Lower leg skin (tissue), 4 donors: Measurements from ENCODE around the gene OTUB1. TPM values are rescaled to one million over a fixed set of nuclear protein-coding genes. Genes with fewer than 3 reads are reported as not detected.
A peak's percentile ranks its signal among the peaks of the same experiment; 100 is the strongest.
"Not testable (repeated sequence)": the region's sequence is repeated elsewhere in the genome, so short reads cannot be mapped to it uniquely, and the experiment has no call there.

Source experiments
- DNase-seq, 2 donors: peaks; one replicate each; pipeline ENCODE4 v3.0.0-alpha.2; 2019; ENCODE audit warnings: low spot score in 2 of 2
- H3K4me3 ChIP-seq: fragments of 200-600 bp; sonication (generic); 2 replicates; pipeline ENCODE4 v1.5.1; 2017; ENCODE audit warnings: mild to moderate bottlenecking, low read depth; ENCODE audit not compliant: poor library complexity, severe bottlenecking
- POLR2A ChIP-seq, 2 donors: fragments of 450-650 bp; IDR thresholded peaks; one replicate each; pipeline ENCODE4 v1.6.1; 2016 to 2017; ENCODE audit warnings: antibody characterized with exemption in 2 of 2, mild to moderate bottlenecking in 1 of 2, moderate library complexity in 1 of 2
- WGBS, 2 donors: methylation state at CpG; one replicate each; pipeline ENCODE4 v1.1.5; 2018; 5-methylcytosine and 5-hydroxymethylcytosine counted together
- intact Hi-C: fragments of 100-400 bp; cut with DNase I; formaldehyde crosslinking; loops from one replicate; pipeline ENCODE4 v1.15.0; 2023; ENCODE audit warnings: low total_unique reads
- total RNA-seq, 4 donors: library from RNA; depleted of rRNA; stranded (reverse); fragments of >200 nt; gene quantifications; one replicate each; pipeline ENCODE4 v1.1.0, GENCODE V29; 2016
- TF ChIP-seq, protein P1 (sequence below), 3 donors: fragments of 450-650 bp; IDR thresholded peaks; one replicate each; pipeline ENCODE4 v1.5.1; 2016; ENCODE audit warnings: antibody characterized with exemption in 3 of 3, mild to moderate bottlenecking in 3 of 3, moderate library complexity in 2 of 3

Gene OTUB1
- total RNA-seq, 4 donors from 2014 or later = 48.8 to 94.8 (median 81.7) TPM

DNA sequence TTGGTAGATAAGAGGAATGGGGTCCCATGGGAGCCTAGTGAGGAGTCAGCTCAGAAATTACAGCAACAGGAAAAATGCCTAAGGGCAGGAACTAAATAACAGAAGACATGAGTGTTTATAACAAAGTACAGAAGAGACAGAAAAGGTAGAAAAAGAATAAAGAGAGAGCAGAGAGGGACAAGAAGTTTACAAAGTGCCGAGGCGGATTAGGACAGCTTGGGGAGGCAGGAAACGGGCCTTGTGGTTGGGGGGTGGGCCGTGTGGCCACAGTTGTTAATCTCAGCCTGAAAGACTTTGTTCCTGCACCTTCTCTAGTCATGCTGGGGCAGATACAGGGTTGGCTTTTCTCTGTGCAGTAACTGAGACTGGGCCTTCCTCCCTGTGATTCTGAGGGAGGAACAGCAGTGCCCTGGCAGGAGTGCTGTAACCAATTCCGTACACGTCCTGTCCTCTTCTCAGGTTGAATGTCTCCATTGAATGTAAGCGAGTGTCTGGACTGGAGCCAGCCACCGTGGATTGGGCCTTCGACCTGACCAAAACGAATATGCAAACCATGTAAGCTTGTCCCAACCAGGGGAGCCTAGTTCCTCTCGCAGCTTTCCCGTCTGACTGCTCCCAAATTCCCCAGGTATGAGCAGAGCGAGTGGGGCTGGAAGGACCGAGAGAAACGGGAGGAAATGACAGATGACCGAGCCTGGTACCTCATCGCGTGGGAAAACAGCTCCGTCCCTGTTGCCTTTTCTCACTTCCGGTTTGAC, 34.3 kb upstream of the OTUB1 start:
- intact Hi-C loops = no loop called here
- TF ChIP-seq, protein P1, sequence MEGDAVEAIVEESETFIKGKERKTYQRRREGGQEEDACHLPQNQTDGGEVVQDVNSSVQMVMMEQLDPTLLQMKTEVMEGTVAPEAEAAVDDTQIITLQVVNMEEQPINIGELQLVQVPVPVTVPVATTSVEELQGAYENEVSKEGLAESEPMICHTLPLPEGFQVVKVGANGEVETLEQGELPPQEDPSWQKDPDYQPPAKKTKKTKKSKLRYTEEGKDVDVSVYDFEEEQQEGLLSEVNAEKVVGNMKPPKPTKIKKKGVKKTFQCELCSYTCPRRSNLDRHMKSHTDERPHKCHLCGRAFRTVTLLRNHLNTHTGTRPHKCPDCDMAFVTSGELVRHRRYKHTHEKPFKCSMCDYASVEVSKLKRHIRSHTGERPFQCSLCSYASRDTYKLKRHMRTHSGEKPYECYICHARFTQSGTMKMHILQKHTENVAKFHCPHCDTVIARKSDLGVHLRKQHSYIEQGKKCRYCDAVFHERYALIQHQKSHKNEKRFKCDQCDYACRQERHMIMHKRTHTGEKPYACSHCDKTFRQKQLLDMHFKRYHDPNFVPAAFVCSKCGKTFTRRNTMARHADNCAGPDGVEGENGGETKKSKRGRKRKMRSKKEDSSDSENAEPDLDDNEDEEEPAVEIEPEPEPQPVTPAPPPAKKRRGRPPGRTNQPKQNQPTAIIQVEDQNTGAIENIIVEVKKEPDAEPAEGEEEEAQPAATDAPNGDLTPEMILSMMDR (IDR thresholded peaks at IDR 0.05) = no peak
- TF ChIP-seq POLR2A (IDR thresholded peaks at IDR 0.05) = no peak
- no peak overlapping the region for H3K4me3 ChIP-seq
- DNase-seq = no peak
- WGBS, 2 donors = 44 to 63% methylated on average over 20 of the region's 20 CpGs

DNA sequence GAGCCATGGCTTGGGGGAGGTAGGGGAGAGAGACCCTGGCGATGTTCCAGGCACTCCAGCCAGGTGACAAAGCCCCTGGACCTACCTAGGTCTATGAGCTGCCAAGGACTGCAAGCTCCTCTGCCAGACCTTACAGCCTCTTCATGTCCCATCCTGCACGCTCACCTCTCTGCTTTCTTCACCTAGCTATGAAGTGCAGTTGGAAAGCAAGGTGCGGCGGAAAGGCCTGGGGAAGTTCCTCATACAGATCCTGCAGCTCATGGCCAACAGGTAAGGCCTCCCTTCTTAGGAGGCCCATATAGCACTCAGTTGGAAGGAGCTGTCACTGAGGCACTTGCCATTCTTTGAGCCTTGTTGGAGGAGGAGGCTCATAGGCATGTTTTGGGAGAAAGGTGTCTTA, 33.7 kb upstream of the OTUB1 start:
- intact Hi-C loops = no loop called here
- 60 to 73% methylated on average over 4 of the region's 4 CpGs for WGBS, 2 donors
- TF ChIP-seq, protein P1 (IDR thresholded peaks at IDR 0.05) = no peak
- no peak for TF ChIP-seq POLR2A (IDR thresholded peaks at IDR 0.05)
- H3K4me3 ChIP-seq = no peak overlapping the region
- DNase-seq = no peak

DNA sequence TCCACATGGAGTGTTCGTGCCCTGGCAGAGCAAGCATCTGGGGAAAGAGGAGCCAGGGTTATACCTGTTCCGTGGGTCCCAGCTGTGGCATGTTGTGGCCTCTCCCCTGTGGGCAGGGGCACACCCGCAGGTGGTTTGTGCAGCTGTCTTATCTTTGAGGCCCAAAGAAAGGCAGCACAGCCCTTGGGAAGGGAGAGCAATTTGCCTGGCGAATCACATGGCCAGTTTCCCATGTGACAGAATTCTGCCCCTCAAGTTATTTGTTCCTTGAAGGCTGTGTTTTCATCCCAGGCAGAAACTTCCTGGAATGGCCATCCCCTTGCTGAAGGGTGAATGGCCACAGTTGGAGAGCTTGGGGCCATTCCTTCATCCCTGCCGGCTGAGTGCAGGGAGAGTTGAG, 28.2 kb upstream of the OTUB1 start:
- DNase-seq = no peak
- WGBS, 2 donors = 44 to 73% methylated on average over 3 to 5 of the region's 5 CpGs
- intact Hi-C loops = no loop called here
- TF ChIP-seq, protein P1 (IDR thresholded peaks at IDR 0.05) = no peak
- TF ChIP-seq POLR2A (IDR thresholded peaks at IDR 0.05) = no peak
- H3K4me3 ChIP-seq = no peak overlapping the region

DNA sequence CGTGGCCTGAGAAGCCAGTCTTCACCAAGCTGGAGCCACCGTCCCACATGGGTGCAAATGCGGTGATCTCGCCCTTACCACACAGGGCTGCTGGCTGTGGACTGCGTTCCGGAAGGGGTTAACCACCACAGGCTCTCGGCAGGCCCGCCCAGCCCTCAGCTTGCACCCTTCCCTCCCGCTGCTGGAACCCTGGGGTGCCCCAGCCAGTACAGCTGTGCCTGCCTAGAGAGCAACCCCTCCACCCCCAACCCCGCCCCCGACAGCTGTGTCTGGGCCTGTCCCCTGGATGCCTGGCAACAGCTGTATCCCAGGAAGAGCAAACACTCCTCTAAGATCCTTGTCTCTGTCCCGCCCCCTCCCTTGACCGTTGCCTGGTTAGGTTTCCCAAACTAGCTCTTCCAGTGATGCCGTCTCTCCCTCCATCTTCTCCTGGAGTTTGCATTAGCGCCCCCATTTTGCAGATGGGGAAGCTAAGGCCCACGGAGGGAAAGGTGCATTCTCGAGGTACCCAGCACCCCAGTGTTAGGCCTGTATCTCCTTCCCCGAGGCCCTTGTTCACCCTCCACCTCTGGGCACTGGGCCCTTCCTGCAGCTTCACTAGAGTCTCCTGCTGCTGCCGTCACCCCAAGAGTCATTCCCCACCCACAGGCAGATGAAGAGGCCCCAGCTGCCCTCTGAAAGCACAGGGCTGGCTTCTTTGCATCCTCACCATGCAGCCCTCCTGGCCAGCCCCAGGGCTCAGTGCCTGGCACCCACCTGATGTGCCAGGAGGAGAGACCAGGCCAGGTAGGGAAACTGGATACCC, 24.4 kb upstream of the OTUB1 start:
- DNase-seq = peak in 1 of 2 donors; percentile 57
- no peak overlapping the region for H3K4me3 ChIP-seq
- 16 to 22% methylated on average over 17 to 18 of the region's 19 CpGs for WGBS, 2 donors
- TF ChIP-seq POLR2A (IDR thresholded peaks at IDR 0.05) = no peak
- intact Hi-C loops = no loop called here

DNA sequence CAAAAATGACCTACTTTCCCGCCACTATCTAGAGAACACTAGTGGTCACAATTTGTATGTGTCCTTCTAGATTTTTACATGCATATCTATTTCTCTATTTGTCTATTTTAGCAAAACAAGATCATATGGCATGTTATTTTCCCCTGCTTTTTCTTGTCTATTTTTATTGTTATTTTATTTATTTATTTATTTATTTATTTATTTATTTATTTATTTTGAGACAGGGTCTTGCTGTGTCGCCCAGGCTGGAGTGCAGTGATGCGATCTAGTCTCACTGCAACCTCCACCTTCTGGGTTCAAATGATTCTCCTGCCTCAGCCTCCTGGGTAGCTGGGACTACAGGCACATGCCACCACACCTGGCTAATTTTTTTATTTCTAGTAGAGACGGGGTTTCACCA, 22.3 kb upstream of the OTUB1 start:
- 97% methylated on average over 4 of the region's 4 CpGs for WGBS, 2 donors
- DNase-seq, H3K4me3 ChIP-seq, intact Hi-C loops: not testable (repeated sequence)

DNA sequence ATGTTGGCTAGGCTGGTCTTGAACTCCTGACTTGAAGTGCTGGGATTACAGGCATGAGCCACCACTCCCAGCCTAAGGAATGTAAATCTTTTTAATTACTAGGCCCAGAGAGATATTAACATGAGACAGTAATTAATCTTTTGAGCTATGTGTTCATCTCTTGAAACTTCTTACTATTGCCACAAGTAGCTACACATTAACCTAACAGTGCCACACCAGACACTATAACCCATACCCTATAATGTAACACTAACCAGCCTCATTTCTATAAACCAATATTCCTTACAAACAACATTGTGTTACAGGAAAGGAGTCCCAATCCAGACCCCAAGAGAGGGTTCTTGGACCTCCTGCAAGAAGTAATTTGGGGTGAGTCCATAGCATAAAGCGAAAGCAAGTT, 19.8 kb upstream of the OTUB1 start:
- 90 to 100% methylated on average over 1 of the region's 1 CpG for WGBS, 2 donors
- no peak for DNase-seq
- intact Hi-C loops = no loop called here

DNA sequence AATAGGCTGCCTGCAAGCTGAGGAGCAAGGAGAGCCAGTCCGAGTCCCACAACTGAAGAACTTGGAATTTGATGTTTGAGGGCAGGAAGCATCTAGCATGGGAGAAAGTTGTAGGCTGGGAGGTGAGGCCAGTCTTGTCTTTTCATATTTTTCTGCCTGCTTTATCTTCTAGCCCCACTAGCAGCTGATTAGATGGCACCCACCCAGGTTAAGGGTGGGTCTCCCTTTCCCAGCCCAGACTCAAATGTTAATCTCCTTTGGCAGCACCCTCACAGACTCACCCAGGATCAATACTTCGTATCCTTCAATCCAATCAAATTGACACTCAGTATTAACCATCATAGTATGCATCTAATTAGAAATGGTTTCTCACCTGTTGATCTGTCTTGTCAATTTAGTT, 16.8 kb upstream of the OTUB1 start:
- intact Hi-C loops = no loop called here
- DNase-seq = no peak
- no peak for TF ChIP-seq POLR2A (IDR thresholded peaks at IDR 0.05)
- TF ChIP-seq, protein P1 (IDR thresholded peaks at IDR 0.05) = no peak
- WGBS, 2 donors = 88 to 93% methylated on average over 2 of the region's 2 CpGs
- no peak overlapping the region for H3K4me3 ChIP-seq

More for the DNA sequence above, 19.8 kb upstream of the OTUB1 start:
- H3K4me3 ChIP-seq = no peak overlapping the region
- TF ChIP-seq POLR2A (IDR thresholded peaks at IDR 0.05) = no peak
